GM18868 (cell line): ENCODE results near the gene EBF3.
"Not testable (repeated sequence)": the region's sequence is repeated elsewhere in the genome, so short reads cannot be mapped to it uniquely, and the experiment has no call there.

Experiments used
- ATAC-seq: cut with Tn5 transposase; IDR thresholded peaks from one replicate; pipeline ENCODE4 v1.9.1; 2021; ENCODE audit warnings: mild to moderate bottlenecking, moderate library complexity; ENCODE audit not compliant: unreplicated experiment

The EBF3 gene

GRCh38 chr10:129932751-129933433, 31.2 kb downstream of the EBF3 start:
- ATAC-seq: no peak

DNA sequence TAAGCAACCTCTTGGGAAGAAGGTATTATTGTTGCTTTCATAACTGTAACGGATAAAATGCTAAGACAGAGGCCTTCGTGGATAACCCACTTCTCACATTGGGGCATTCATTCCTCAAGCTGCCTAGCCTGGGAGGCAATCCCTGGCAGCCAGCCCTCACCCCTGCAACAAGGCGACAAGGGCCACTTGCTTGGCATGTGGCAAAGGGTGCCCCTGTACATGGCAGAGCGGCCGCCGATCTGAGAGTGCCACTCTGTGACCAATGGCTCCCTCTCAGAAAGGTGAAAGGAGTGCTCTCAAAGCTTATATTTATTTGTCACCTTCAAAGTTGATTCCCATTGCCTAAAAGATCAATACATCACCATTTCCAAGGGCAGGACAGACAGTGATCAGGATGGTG, 31.9 kb downstream of the EBF3 start:
- ATAC-seq: no peak

DNA sequence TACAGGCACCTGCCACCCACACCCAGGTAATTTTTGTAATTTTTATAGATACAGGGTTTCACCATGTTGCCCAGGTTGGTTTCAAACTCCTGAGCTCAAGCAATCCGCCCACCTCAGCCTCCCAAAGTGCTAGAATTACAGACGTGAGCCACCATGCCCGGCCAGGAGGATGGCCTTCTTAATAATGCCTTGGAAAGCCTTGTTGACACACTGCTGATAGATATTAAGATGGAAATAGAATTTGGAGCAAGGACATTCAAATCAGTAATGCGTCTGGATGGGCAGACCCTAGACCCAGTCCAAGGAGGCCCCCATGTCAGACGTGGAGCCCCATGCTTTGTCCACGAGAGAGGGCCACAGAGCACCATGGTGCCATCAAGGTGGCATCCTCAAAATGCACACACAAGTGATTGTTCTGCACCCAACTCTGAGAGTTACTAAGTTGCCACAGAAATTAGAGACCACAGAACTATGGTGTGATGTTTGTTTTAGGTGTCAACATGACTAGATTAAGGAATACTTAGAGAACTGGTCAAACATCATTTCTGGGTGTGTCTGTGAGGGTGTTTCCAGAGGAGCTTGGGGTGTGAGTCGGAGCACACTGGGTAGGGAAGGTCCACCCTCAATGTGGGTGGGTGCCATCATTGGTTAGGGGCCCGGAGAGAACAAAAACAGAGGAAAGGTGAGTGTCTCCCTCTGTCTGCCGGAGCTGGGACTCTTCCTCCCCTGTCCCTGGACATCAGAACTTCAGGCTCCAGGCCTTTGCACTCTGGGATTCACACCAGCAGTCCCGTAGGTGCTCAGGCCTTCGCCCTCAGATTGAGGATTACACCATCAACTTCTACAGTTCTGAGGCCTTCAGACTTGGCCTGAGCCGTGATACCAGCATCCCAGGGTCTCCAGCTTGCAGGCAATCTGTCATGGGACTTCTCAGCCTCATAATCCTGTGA, 34.5 kb downstream of the EBF3 start:
- no peak for ATAC-seq

DNA sequence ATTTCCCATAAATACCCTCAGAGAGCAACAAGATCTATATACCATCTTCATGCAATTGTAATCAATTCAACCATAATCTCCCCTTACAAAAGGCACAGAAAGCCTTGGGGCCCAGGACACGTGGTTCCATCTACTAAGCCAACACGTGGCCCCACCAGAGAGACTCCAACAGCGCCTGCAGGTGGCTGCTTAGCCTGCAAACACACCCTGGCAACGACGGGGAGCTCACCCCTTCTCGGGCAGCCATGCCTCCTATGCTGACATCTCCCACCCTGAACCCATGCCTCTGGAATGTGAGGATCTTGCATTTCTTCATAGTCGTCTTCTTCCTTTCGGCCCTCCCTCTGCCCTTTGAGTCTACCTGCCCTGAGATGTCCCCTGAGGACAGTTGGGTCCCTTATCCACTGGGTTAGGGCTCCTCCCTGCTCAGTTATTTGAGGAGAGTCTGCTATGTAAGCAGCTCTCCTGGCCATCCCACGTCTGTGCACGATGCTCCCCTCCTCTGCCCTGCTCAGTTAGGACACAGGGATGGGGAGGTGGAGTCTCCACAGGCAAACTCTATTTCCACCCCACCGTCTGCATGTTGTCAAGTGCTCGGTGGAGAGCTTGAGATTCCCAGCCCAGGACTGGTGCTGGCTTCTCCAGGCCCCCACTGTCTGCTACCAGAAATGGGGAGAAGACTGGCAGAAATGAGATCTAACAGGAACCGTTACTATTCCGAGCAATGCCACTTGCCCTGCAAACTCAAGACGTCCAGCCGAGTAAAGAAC, 36.5 kb downstream of the EBF3 start:
- no peak for ATAC-seq

- ATAC-seq: no peak
Measured at GRCh38 chr10:129926066-129927055, 37.7 kb downstream of the EBF3 start.

GRCh38 chr10:129924375-129925085, 39.5 kb downstream of the EBF3 start:
- no peak for ATAC-seq

DNA sequence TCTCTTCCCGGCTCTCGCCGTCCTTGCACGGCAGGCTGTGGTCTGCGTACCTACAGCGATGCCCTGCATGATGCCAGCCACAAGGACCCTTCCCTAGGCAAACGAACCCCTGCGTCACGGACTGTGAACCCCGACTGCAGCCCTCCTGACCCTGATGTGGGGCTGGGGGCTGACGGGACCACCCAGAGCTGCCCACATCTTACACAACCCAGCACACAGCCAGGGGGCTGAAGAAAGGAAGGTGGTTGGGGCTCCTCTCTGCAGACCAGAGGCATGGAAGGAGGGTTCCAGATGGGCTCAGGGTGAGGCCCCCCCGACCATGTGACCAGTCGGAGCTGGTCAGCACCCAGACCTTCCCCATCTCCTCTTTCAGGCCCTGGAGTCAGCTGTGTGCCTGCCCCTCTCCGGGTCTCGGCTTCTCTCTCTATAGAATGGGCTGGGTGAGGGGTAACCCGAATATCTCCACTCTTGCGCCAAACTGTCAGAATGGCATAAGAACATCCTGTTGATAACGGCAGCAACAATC, 41.4 kb downstream of the EBF3 start:
- ATAC-seq: no peak

DNA sequence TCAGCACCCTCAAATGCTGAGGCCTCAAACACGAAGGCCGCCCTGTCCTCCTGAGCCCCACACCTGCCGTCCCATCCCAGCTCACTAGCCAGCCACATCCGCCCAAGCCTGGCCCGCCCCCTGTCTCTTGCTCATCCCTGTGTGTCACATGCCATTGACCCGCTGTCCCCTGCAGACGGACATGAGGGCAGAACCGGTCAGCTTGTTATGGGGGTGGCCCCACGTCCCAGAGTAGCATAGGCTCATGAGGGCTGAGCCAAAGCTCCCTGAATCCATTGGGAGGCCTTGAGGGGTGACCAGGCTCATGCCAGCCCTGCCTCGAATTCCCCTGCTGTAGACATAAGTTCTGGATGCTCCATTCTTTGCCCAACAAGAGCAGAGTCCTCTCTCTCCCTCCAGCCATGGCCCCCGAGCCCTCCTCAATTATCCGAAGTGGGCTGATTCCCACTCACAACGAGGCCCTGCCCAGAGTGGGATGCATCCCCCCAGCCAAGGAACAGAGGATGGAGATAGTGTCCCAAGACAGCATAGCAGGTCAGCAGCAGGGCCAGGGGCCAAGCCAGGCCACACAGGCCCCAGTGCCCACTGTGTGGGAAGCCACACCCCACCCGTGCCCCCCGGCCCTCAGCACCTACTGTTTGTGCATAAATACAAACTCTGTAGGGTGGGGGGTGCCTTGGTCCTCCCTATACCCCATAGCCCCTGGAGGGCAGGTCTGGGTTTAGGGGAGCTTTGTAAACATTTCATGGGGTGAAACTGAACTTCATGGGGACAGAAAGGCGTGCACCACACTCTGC, 42.1 kb downstream of the EBF3 start:
- no peak for ATAC-seq

DNA sequence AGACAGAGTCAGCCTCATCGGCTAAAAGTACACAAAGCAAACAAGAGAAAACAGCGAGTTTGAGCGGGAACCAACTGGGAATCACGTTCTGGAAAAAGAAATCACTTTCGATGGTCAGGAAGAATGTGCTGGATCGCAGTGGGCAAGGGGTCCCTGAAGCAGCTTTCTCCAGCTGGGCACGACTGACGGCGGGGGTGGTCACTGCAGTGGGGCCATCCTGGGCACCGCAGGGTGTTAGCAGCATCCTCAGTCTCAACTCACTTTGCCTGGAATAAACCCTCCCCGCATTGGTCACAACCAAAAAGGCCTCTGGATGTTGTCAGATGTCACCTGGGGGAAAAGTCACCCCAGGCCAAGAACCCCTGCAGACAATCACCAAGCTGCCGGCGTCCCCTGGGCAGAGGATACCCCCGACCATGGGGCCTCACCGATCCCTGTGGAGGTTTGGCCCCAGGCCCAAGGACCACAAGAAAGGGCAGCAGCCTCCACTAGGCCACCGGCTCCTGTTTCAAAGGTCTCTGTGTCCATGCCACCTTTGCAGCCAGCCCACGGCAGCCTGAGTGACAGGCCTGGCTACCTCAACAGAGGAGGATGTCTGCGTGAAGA, 42.9 kb downstream of the EBF3 start:
- no peak for ATAC-seq

- not testable (repeated sequence) for ATAC-seq
Measured at GRCh38 chr10:129920187-129920586, 43.9 kb downstream of the EBF3 start.

DNA sequence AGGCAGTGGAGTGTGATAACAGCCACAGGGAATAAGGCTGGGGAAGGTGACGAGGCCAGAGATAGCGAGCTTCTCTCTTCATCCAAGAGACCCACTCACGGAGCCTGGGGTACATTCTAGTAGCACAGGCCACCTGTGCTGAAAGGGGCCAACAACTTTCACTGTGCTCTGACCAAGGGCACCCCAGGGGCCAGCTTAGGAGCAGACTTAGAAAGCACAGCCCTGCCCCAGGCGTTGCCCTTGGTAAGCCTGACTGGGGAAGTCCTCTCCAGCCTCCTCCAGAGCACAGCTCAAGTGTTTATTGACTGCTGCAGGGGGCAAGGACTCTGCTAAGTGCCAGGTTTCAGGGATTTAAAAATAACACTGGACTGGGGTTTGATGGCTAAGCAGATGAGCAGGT, 44.7 kb downstream of the EBF3 start:
- ATAC-seq: no peak

- ATAC-seq: no peak
Measured at GRCh38 chr10:129918836-129919235, 45.2 kb downstream of the EBF3 start.

DNA sequence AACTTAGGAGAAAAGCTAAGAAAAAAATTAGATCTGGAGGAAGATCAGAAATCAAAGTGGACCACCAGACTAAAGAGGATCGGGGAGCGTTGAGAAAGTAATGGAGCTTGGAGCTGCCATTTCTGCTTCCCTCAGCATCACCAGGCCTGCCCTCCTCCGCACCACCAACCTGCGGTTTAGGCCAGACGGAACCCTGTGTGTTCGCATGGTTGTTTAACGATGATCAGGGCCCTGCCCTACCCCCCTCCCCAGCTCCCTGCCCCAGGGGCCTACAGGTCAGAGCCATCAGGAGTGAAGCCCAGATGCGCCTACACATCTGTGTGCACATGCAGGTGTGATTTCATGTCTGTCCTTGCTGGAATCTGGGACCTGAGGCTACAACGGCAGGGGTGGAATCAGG, 45.7 kb downstream of the EBF3 start:
- no peak for ATAC-seq

GRCh38 chr10:129917936-129918335, 46.1 kb downstream of the EBF3 start:
- no peak for ATAC-seq

DNA sequence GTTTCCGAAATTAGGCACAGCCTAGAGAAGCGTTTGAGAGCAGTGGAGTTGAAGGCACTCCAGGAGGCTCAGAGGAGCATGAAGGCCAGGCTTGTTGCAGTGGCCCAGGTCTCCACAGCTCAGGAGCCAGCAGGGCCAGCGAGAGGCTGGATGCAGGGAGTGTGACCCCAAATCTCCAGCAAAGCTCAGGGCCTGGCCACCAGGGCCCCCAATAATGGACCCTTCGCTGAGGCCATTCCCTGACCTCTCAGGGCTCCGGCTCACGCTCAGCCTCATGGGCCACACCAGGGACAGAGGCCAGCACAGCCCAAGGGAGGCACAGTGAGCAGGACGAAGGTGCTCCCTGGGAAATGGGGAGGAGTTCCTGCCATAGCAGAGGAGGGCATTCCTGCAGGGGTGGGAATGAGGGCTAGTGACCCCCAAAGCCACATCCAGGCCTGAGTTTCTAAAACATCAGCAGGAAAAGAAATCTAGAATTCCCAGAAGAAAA, 47.5 kb downstream of the EBF3 start:
- no peak for ATAC-seq

DNA sequence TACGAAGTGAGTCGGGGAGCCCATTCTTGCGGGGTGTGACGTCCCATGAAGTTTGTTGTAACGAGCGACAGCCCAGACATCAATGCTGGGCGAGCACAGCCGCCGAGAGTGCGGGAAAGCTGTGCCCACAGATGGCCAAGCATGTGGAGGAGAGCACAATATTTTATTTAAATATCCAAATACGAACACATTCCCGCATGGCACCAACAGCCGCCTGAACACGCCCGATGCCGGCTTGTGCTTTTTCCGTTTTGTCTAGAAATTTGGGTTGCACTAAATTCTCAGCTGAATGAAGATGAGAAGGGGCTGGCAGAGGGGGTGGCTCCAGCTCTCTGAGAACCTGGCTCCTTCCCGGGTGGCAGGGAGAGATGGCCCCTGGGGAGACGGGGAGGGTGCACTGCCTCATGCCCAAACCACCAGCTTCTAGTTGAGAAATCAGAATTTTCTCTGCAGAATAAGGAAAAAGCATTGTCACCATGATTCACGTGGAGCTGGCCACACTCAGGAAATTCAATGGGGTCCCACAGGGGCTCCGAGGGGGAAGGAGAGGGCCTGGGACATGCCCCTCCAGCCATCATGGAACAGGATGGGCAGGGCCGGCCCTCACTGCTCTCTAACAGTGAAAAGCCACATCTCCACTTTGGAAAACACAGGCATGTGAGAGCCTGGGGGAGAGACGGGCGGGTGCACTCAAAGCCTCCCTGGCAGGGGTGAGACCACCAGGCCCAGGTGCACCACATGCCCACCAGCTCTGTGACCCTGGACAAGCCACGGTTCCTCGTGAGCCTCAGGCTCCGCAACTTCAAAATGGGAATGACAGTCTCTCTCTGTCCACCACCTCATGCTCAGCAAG, 48.3 kb downstream of the EBF3 start:
- no peak for ATAC-seq

- ATAC-seq: no peak
Measured at GRCh38 chr10:129914960-129915359, 49.1 kb downstream of the EBF3 start.
